ENCODE results near the gene NOL11.

DNA sequence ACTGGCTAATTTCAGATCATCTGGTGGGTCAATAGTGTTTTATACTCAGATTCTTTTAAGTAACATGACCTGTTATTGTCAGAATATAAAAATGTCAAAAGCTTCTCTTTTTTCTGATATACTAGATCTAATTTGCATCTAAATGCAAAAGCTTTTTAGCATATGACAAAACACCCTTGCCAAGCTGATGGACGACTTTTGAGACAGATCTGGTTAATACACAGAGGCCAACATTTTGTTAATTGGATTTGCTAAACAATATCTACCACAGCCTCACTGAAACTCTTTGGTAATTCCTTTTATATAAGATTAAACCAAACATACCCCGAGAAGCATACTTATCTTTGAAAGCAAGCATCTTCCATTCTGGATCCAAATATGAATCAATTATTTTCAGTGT is 10.3 kb upstream of the NOL11 start:
- TF ChIP-seq EZH2 (IDR thresholded peaks at IDR 0.05): no peak
- no peak for TF ChIP-seq POLR2AphosphoS5 (IDR thresholded peaks at IDR 0.05; ENCODE audit: borderline replicate concordance, low read depth, low read length)
- no peak for TF ChIP-seq FOXP2 (optimal IDR thresholded peaks at IDR 0.05; ENCODE audit: control extremely low read depth, extremely low read length, insufficient read depth)
